Activated T-cell treated with anti-CD3 and anti-CD28 coated beads for 24 hours (primary cell): ENCODE data around the gene MATCAP1.
A peak's percentile ranks its signal among the peaks of the same experiment; 100 is the strongest.

Experiments used
- DNase-seq: peaks from one replicate; pipeline ENCODE4 v3.0.0-alpha.2; 2020; ENCODE audit warnings: low read depth

The MATCAP1 gene

DNA sequence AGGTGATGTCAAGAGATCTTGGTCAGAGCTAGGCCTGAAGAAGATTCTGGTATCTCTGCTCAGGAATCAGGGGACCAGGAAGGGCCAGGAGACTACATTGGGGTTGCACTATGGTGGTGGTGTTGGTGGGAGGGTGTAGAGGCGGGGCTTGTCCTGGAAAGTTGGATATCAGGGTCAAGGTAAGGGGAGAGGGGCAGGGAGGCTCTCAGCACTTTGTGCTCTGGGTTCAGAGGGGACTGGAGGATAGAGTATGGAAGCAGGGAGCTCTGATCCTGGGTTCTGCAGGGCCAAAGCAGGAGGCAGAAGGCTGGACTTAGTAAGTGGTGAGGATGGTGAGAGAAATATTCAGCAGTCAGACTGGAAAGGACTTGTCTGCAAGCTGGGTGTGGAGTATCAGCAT is 10.4 kb downstream of the MATCAP1 start:
- no peak for DNase-seq

DNA sequence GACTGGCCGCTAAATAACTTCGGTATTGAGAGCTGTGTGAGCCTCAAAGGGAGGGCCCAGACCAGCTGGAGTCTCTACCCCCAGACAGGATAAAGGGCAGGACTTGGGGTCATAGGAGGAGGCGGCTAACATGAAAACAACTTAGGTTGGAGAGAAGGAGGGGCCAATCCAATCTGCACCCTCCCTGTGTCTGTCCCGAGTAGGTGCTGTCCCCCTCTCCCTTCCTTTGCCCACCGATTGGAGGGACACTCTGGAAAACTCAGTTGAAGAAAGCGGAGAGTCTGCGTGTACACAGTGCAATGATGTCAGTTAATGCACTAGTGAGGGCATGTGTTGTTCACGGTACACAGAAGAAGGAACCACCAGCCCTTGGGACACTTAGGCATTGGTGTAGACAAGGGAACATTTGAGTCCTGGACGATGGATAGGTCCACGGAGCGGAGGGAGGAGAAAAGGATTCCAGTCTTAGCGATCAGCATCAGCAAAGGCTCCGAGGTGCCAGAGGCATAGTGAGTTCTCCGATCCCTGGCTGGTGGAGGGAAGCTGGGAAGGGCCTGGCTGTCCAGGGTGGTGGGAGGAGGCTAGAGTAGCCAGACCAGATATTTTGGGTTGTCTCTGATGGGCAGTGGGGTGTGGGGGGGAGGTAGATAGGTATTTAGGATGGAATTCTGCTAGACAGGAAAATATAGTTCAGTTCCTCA is 12.7 kb downstream of the MATCAP1 start:
- no peak for DNase-seq

DNA sequence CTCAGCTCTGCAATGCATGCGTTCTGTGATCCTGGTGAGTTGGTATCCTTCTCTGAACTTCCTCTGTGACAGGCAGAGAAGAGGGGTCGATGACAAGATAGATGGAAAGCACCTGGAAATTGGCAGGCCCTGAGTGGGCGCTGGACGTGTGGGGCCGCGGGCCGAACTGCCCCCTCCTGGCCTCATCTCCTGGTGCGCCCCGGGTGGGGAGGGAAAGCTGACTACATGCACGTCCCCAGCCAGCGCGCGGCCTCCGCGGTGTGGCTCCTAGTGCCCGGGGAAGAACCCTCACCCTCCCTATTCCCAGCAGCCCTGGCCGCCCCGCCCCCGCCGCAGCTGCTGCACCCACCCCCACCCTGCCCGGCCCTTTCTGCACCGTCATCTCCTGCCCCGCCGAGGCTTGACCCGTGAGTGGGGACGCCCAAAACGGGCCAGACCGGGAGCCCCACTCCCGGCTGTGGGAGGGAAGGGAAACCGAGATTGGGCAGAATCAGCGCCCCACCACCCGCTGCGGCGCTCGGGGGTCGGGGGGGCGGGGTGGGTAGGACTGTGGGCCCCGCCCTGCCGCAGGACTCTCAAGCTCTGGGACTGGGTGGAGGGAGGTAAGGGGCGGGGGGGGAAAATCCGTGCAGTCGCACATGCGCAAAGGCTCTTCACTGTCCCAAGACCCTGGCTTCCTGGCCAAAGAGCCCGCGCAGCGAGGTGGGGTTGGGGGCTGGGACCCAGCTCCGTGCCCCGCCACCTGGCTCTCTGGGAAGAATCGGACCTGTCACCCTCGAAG is 13.4 kb downstream of the MATCAP1 start, which contains the start of gene NOL3:
Gene NOL3, plus strand, starts transcription at position 371 of the 781 bp plus-strand sequence.
- DNase-seq: no peak

DNA sequence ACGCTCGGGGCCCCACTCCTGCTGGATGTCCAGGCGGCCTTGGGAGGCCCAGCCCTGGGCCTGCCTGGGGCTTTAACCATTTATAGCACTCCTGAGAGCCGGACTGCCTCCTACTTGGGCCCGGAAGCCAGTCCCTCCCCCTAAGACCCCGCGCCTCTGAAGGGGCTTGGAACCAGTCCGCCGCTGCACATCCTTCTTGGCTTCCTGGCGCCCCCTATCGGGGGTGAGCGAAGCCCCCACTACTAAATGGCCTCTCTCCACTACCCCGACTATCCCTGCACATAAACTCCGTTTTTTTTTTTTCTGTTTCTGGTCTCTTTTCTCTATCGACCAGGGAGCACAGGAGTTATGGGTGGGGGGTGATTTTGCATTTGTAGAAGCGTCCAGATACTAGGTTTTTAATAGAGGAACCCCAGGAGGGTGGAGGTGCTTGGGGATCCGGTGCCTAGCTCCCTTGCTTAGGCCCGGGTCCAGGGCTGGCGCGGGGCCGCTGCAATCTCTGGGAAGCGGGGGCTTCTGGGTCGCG is 14.1 kb downstream of the MATCAP1 start:
- DNase-seq: no peak

DNA sequence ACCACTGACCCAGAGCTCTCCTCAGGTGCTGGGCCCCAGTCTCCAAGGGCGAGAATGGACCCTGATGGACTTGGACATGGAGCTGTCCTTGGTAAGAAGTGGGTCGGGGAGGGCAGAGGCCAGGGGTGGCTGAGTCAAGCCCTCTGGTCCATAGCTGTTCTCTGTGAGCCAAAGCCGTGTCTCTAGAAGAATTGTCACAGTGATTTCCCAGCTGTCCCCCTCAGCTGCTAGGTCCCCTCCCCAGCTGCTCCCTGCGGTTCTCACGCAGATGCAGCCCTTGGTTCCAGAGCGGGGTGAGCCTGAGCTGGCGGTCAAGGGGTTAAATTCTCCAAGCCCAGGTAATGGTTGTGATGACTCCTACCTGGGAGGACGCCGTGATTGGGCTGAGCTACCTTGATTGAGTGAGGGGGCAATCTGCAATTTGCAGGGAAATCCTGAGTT is 14.7 kb downstream of the MATCAP1 start:
- no peak for DNase-seq

DNA sequence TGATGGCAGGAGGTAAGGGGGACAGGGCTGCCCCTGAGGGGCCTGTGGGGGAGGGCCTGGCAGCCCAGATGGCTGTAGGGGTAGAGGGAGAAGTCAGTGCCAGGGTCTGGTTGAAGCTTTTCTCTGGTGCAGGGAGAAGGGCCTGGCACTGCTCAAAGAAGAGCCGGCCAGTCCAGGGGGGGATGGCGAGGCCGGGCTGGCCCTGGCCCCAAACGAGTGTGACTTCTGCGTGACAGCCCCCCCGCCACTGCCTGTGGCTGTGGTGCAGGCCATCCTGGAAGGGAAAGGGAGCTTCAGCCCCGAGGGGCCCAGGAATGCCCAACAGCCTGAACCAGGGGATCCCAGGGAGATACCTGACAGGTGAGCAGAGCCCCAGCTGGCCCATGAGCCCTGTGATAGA is 16.2 kb downstream of the MATCAP1 start:
- no peak for DNase-seq

DNA sequence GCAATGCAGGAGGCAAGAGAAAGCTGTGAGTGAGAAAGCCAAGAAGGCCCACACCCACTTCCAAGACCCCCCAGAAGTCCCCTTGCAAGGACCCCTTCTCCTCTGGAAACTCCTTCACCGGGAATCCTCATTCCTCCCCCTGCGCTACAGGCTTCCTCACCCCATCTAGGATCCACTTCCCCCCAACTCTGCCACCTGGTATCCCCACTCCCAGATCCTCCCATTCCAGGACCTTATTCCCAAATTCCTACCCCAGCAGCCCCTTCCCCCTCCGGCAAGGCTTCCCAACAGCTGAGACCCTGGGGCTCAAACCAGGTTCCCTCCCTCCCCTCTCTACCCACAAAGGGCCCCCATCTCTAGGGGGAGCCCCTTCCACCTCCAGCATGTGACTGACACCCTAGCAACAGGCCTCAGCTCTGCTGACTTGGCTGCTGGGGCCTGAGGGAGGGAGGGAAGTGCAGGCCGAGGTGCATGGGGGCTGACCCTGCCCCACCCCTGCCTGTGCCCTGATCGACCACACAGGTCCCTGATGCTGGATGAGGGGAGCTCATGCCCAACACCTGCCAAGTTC is 17.1 kb downstream of the MATCAP1 start:
- DNase-seq: no peak

DNA sequence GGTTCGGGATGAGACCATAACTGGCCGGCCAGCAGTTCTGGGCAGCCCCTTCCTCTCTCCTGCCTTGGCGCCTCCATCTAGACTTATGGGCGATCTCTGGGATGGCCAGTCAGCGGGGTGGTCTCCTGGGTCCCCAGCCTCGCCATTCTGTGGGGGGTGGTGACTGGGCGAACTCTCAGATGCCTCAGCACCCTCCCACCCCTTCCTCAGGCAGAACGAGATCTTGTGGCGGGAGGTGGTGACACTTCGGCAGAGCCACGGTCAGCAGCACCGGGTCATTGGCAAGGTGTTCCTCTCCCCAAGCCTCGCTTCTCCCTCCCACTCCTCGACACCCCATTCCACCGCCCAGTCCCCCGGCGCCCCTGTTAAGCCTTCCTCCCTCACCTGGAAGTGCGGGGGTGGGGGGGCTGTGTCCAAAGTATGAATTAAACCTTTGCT is 17.6 kb downstream of the MATCAP1 start:
- DNase-seq: no peak

DNA sequence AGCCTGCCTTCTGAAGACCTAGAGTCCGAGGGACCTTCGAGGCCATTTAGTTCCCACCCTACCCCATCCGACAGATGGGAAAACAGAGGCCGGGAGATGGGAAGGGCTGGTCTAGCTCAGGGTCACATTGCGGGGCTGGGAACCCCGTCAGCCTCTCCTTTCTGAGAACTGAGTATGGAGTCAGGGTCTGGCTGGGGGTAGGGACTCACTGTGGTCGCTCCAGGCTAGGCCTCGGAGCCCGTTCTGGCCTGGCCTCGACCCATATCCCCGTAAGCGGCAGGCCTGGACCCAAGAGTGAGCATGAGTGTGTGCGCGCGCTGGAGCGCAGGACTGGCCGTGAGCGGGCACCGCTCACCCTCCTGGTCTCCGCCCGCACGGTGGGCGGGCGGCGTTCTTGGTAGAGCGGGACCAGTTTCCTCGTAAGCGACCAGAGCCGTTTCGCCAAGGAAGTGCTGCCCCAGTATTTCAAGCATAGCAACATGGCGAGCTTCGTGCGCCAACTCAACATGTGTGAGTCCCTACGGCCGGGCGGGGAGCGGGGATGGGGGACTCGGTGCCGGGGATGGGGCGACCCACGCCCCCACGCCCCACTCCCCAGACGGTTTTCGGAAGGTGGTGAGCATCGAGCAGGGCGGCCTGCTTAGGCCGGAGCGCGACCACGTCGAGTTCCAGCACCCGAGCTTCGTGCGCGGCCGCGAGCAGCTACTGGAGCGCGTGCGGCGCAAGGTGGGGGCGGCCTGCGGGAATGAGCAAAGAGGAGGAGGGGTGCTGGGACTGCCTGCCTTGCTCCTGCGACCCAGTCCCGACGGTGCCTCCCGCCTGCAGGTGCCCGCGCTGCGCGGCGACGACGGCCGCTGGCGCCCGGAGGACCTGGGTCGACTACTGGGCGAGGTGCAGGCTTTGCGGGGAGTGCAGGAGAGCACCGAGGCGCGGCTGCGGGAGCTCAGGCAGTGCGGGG is 18.4 kb downstream of the MATCAP1 start:
- DNase-seq: no peak

DNA sequence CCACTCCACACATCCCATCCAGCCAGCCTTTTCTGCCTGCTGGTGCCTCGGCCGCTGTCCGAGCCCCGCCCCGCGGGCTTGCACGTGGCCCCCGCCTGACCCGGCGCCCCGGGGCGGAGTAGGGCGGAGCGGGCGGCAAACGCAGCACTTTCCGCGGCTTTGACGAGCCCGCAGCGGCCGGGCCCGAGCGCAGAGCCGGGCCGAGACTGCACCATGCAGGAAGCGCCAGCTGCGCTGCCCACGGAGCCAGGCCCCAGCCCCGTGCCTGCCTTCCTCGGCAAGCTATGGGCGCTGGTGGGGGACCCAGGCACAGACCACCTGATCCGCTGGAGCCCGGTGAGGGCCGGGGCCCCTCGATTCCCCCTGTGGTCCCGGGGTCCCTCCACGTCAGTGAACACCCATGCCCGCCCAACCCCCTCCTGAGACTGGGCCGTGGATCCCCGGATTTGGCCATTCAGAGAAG is 19.1 kb downstream of the MATCAP1 start, which contains the start of gene HSF4:
Gene HSF4, plus strand, starts transcription at position 147 of the 463 bp plus-strand sequence. Its CDS starts 67 bp downstream, at position 214.
- DNase-seq: no peak

DNA sequence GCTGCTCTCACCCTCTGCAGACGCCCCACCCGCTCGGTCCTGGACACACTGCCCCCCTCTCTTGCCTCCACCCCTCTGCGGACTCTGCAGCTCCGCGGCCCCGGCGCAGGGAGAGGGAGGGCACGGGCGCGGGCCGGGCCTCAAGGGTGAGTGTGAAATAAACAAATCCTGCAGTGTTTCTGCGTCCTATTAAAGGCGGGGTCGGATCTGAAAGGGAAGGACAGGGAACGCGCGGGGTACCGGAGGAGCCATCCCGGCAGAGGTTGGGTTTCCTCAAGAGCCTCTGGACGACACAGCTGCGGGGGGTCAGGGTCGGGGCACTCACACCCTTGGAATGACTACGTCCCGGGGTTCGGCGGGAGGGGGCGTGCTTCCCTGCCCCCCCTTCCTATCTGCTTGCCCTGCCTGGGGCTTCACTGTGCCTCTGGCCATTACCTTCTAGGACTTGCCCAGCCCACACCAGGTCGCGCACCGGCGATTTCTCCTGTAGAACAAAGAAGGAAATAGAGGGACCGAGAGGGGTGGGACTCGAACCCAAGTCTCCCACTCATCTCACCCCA is 19.7 kb downstream of the MATCAP1 start:
- no peak for DNase-seq

DNA sequence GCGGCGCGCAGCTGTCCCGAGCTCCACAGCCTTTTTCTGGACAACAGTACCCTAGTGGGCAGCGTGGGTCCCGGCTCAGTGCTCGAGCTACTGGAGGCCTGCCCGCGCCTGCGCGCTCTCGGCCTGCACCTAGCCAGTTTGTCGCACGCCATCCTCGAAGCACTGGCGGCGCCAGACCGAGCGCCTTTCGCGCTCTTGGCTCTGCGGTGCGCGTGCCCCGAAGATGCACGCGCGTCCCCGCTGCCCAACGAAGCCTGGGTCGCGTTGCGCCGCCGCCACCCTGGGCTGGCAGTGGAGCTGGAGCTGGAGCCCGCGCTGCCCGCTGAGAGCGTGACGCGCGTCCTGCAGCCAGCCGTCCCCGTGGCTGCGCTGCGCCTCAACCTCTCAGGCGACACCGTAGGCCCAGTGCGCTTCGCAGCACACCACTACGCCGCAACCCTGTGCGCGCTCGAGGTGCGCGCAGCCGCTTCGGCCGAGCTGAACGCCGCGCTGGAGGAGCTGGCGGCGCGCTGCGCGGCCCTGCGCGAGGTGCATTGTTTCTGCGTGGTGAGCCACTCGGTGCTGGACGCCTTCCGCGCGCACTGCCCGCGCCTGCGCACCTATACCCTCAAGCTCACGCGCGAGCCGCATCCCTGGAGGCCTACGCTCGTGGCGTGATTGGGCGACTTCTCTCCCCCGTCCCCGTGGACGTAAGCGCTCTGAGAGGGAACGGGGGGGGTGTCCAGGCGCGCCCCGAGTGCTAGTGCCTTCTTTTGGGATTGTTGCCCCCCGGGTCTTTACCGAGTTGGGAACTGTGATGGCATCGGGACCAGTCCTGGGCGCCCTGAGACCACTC is 20.4 kb downstream of the MATCAP1 start:
- DNase-seq: no peak

DNA sequence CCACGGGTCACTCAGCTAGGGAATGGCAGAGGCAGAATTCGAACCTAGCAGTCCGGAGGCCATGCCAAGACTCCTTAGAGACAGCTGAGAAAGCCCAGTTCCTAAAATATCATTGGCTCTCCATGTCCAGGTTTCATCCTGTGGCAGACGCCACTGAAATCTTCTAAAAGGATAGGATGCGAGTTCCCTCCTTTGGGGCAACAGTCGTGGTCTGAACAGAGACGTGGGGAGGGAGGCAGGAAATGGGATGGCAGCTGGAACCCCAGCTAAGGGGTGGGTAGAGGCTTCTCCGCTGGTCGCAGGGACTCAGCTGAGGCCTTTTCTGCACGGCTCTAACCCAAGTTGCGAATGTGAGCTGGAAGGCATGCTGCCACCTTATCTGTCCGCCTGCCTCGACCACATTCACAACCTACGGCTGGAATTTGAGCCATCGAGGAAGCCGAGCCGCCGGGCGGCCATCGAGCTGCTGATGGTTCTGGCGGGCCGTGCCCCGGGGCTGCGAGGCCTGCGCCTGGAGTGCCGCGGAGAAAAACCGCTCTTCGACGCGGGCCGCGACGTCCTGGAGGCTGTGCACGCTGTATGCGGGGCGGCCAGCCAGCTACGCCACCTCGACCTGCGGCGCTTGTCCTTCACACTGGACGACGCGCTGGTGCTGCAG is 21.1 kb downstream of the MATCAP1 start:
- DNase-seq: no peak

DNA sequence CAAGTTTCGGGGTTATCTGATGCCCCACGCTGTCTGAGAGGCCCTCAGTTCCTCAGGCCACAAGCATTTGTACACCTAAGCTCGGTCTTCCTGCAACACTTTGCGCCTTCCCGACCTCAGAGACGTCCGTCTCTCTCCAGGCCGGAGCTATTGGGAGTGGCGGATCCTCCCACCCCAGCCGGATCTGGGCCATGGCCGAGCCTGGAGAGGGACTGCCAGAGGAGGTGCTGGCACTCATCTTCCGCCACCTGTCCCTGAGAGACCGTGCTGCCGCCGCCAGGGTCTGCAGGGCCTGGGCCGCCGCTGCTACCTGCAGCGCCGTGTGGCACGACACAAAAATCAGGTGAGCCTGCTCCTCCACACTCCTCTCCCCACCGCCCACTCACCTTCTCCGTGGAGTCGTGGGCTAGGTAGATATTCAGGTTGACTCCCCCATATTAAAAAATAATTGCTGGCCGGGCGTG is 22.1 kb downstream of the MATCAP1 start:
- DNase-seq: no peak

DNA sequence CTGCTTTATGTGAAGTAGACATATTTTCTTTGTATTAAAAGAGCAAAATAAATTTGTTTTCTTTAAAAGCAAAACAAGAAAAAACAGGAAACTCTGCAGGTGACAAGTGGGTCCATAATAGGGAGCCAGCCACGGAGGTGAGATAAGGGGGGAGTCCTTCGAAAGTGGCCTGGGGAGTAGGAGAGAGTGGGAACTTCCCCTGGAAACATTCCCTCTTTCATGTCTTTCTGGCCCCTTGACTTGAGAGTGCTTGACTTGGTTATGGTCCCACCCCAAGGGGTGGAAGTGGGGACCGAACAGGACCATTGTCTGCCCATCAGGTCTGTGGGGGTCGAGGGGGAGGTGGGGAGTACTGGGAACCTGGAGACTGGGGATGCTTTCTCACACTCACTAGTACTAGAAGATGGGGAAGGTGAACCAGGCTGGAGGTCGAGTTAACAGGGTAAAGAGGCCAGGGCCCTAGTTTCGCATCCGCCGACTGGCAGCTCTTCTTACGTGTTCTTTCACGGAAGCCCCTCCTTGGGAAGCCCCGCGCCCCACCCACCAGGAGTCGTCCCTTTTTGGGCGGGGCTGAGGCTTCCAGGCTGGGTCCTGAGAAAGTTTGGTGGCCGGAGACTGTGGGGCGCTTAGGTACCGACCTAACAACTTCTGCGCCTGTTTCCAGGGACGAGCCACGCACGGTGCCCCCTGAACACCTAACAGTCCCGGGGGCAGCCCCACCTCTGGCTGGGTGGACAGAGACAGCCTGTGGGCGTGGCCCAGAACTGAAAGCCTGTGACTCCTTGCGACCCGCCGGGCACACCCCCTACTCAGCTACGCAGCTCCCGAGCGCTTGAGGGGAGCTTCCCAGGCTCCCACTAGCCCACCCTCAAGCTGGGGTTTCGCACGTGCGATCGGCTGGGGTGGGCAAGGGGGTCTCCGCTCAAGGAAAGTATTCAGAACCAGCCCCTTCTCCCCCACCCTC is 24.8 kb downstream of the MATCAP1 start:
- DNase-seq: peak; percentile 60

DNA sequence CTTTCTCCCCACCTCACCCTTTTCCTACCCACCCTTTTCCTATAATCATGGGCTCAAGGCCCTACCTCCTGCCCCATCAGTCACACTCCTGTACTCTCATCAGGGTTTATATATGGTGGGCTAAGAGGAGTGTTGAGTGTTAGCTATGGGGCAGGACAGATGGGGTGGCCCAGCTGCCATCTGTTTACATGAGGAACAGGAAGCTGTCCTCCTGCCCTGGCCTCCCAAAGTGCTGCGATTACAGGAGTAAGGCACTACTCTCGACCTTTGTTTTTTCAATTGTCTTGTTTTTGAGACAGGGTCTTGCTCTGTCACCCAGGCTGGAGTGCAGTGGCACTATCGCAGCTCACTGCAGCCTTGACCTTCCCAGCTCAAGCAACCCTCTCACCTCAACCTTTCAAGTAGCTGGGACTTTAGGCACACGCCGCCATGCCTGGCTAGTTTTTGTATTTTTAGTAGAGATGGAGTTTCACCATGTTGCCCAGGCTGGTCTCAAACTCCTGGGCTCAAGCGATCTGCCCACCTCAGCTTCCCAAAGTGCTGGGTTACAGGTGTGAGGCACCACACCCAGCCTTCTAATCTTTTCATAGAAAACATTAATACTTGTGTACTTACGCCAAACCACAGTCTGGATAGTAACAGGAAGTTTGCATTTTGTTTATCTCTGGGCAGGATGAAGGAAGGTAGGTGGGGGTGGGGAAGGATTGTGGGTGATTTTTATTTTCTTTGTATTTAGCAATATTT is 25.7 kb downstream of the MATCAP1 start:
- no peak for DNase-seq

DNA sequence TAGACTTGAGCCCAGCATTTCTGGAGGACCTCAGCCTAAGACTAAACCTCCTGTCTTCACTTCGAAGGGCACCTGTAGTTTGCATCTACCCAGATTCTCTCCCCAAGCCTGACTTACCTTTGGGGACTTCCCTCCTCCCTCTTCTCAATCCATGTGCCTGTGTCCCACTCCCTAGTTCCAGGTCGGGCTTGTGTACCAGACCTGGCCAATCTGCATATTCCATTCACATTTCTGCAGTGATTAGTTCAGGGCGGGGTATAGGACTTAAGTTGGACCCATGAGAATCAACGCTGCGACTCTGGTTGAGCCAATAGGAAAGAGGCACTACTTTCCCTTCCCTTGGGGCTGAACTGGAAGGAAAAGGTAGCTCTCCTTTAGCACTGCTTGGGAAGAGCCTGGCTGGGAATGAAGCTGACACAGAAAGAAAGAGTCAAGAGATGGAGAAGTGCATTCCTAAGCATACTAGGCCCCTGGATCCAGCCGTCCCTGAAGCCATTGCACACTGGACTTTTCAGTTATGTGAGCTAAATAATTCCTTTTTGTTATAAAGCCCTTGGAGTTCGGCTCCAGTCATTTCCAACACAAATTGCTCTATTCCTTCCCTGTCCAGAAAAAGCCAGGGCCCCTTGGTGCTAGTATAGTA is 26.5 kb downstream of the MATCAP1 start:
- DNase-seq: no peak
